HEK293T (cell line): Measurements from ENCODE around the gene GNA14.

Experiments
- ARNT ChIP-seq: fragments of 450-650 bp; IDR thresholded peaks from 2 replicates; pipeline ENCODE4 v1.6.1; 2017; ENCODE audit warnings: mild to moderate bottlenecking
- ELF4 ChIP-seq: fragments of 450-650 bp; IDR thresholded peaks from 2 replicates; pipeline ENCODE4 v1.6.1; 2017; ENCODE audit warnings: antibody characterized with exemption
- FOXA1 ChIP-seq: fragments of 450-650 bp; IDR thresholded peaks from 2 replicates; pipeline ENCODE4 v1.6.1; 2016; ENCODE audit warnings: mild to moderate bottlenecking
- FOXK2 ChIP-seq: fragments of 450-650 bp; IDR thresholded peaks from 2 replicates; pipeline ENCODE4 v1.6.1; 2016; ENCODE audit warnings: mild to moderate bottlenecking
- L3MBTL2 ChIP-seq: fragments of 450-650 bp; conservative IDR thresholded peaks from 2 replicates; pipeline ENCODE4 v1.6.1; 2016; ENCODE audit warnings: mild to moderate bottlenecking

DNA sequence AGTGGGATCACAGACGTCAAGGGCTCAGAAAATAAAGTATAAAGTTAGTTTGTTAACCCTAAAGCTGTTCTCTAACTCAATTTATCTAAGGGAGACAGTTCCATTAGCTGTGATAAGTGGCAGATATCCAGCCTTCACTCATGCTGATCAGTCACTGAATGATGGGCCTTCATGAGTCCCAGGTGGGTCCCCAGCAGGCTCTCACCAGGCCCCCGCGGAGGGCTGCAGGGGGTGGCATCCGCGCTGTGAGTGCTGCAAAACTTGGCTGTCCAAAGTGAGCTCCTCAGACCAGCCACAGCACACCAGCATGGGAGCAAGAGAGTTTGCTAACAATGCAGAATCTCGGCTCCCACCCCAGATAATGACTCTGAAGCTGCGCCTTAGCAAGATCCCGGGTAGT, 187.2 kb downstream of the GNA14 start:
- TF ChIP-seq L3MBTL2: no peak
- TF ChIP-seq ARNT: no peak
- TF ChIP-seq FOXA1: no peak
- TF ChIP-seq FOXK2: no peak
- no peak for TF ChIP-seq ELF4
